GM19043 (cell line): ENCODE measurements around the gene DRAM1.

Experiments
- ATAC-seq: cut with Tn5 transposase; IDR thresholded peaks from one replicate; pipeline ENCODE4 v1.9.1; 2021; ENCODE audit warnings: low read depth; ENCODE audit not compliant: unreplicated experiment

The DRAM1 gene

GRCh38 chr12:101935890-101936746, 58.7 kb downstream of the DRAM1 start:
- peak; percentile 62 for ATAC-seq

GRCh38 chr12:101939306-101939705, 61.9 kb downstream of the DRAM1 start:
- no peak for ATAC-seq

- ATAC-seq: no peak
Observed at GRCh38 chr12:101939856-101940265, 62.5 kb downstream of the DRAM1 start.

GRCh38 chr12:101940400-101940950, 63.1 kb downstream of the DRAM1 start:
- no peak for ATAC-seq

- ATAC-seq: peak; percentile 80
Observed at GRCh38 chr12:101941306-101942249, 64.2 kb downstream of the DRAM1 start.

GRCh38 chr12:101942250-101942605, 64.8 kb downstream of the DRAM1 start:
- no peak for ATAC-seq

- ATAC-seq: no peak
Observed at GRCh38 chr12:101945369-101946232, 68.2 kb downstream of the DRAM1 start.

GRCh38 chr12:101946233-101946611, 68.8 kb downstream of the DRAM1 start:
- ATAC-seq: no peak

GRCh38 chr12:101947316-101947715, 69.9 kb downstream of the DRAM1 start:
- no peak for ATAC-seq

GRCh38 chr12:101948365-101948764, 71.0 kb downstream of the DRAM1 start:
- no peak for ATAC-seq

- ATAC-seq: no peak
Observed at GRCh38 chr12:101951002-101951670, 73.8 kb downstream of the DRAM1 start.

GRCh38 chr12:101954113-101954512, 76.7 kb downstream of the DRAM1 start:
- no peak for ATAC-seq

- no peak for ATAC-seq
Observed at GRCh38 chr12:101954676-101955075, 77.3 kb downstream of the DRAM1 start.

- ATAC-seq: no peak
Observed at GRCh38 chr12:101957252-101957959, 80.0 kb downstream of the DRAM1 start.

GRCh38 chr12:101959607-101960006, 82.2 kb downstream of the DRAM1 start:
- ATAC-seq: no peak

- ATAC-seq: no peak
Observed at GRCh38 chr12:101962486-101962885, 85.1 kb downstream of the DRAM1 start.

GRCh38 chr12:101963697-101964096, 86.3 kb downstream of the DRAM1 start:
- ATAC-seq: no peak

GRCh38 chr12:101966496-101966895, 89.1 kb downstream of the DRAM1 start:
- no peak for ATAC-seq

- no peak for ATAC-seq
Observed at GRCh38 chr12:101967506-101967905, 90.1 kb downstream of the DRAM1 start.
